Measurements from ENCODE around the gene ATP5F1B.

ATP5F1B gene

GRCh38 chr12:56645201-56645716, 525 bp downstream of the ATP5F1B start:
- no peak for DNase-seq

GRCh38 chr12:56644654-56645053, 1.1 kb downstream of the ATP5F1B start:
- DNase-seq = no peak

DNA sequence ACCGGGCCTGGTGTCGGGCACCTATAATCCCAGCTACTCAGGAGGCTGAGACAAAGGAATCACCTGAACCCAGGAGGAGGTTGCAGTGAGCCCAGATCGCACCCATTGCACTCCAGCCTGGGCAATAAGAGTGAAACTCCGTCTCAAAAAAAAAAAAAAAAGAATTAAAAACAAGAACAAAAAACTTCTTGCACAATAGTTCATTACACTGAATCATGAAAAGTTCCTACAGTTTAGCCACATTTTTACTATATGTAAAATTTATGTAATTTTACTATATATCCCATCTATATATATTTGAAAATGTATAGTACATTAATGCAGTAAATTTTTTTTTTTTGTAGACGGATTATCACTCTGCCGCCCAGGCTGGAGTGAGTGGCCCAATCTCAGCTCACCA, 4.6 kb downstream of the ATP5F1B start:
- no peak for DNase-seq

DNA sequence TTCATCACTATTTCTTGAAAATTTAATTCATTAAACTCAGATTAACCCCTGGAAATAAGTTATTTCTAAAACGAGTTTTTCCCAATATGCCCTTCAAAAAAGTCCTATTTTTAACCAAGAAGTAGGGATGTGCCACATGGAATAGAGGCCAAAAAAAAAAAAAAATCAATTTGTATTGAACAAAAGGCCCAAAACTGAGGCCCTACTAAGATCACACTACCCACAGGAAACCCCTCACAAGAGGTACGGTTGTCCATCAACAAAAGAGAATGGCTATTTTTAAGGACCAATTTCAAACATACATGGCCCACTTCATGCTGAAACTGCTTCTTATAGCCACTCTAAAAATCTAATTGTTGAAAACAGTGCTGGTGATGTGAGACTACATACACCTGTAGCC, 8.2 kb downstream of the ATP5F1B start:
- DNase-seq = no peak

DNA sequence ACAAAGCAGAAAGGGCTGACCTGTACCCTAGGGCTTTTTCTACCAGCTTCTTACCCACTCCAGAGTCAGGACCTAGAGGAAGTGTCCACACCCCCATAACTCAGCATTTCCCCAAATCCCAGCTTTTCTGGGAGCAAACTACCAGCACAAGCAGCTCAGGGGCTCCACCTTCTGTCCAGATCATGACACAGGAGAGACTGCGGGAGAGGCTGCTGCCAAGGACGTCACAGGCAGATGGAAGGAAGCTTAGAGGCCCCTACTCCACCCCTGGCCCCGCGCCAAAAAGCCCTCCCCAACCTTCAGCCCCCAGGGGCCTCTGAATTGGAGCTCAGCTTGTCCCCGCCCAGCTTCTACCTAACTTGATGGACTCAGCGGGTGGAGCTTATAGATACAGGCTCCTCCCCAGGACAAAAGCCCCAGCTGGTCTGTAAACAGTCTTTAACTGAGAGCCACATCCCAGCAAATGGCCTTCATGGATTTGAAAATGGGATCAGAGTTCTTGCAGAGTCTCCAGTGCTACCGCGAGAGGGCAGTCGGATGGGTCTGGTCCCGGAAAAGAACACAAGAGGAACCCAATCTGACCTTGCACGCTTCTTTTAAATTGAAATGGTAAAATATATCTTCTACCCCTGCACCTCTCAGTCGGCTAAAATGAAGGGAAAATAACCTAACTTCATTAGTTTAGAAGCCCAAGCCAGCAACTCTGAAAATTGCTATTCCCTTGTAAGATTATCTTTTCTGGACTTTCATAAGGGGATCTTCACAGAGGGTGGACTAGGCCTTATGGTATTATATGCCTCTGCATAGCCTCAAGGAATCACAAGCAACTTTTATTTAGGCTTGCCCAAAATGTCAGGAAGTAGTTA, 8.9 kb downstream of the ATP5F1B start:
- DNase-seq = peak; percentile 100

- DNase-seq = peak; percentile 59
Measured at GRCh38 chr12:56635806-56636674, 9.7 kb downstream of the ATP5F1B start.

GRCh38 chr12:56634837-56635791, 10.7 kb downstream of the ATP5F1B start:
- peak; percentile 68 for DNase-seq

- DNase-seq = peak; percentile 55
Measured at GRCh38 chr12:56634242-56634836, 11.4 kb downstream of the ATP5F1B start.

GRCh38 chr12:56633468-56634241, 12.1 kb downstream of the ATP5F1B start:
- DNase-seq = no peak

GRCh38 chr12:56632701-56633467, 12.9 kb downstream of the ATP5F1B start:
- no peak for DNase-seq

DNA sequence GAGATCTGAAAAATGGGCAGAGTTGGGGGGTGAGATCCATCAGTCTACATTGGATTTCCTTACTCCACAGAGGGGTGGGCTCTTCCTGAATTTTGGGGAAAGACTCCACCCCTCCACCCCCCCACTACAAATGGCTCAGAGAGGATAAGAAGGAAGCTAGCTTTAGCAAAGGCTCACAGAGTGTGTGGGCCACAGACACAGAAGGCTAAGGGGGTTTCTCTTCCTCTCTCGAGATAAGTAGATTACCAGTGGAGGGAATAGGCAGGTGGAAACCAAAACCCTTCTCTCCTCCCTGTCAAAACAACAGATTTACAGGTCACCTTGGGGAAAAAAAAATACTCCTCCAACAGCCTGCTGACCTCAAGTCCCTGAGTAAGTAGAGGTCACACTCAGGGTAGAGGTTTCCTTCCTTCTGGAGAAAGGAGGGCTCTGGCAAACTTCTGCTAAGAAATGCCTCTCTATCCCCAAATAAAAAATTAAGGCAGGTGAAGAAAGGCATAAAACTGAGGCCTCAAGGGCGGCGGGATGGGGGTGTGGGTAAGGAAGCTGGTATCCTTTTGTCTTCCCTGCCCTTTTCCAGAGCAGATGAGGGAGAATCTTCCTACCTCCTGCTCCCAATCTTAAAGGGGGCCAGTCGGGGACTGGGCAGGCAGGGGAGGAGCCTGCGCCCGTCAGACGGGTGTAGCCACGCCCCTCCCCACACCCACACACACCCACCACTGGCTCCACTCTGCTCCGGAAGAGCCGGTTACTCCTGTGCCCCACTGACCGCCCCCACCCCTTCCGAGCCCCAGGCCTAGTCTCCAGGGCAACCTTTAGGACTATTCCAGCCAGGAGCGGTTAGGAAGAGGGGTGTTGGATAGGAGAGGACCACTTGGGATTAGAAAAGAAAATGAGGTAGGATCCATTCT, 13.7 kb downstream of the ATP5F1B start:
- DNase-seq = peak; percentile 46

GRCh38 chr12:56630180-56630632, 15.6 kb downstream of the ATP5F1B start, which contains the start of gene BAZ2A:
BAZ2A (minus strand) TSS chr12:56630326; CDS start chr12:56617530, 12,796 bp downstream.
- DNase-seq = peak; percentile 83

- DNase-seq = no peak
Measured at GRCh38 chr12:56629459-56630179, 16.2 kb downstream of the ATP5F1B start.

- peak; percentile 25 for DNase-seq
Measured at GRCh38 chr12:56628671-56629458, 16.9 kb downstream of the ATP5F1B start.

DNA sequence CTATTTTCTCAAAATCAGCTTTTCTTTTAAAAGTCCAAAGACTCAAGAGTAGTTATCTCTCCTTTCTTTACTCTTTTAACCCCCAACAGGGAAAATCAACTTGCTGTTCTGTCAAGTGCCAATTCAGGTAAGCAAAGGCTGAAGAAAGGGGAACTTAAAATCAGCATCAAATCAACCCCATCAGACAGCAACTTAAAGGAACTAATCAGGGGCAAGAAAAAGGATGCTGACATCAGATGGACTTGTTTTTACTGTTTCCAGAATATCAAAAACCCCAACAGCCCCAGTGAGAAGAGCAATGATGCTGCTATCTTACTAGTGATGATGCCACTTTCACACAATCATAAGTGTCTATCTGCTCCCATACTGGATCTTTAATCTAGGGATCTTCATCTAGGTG, 19.1 kb downstream of the ATP5F1B start:
- DNase-seq = no peak

- no peak for DNase-seq
Measured at GRCh38 chr12:56622535-56622934, 23.2 kb downstream of the ATP5F1B start.

GRCh38 chr12:56616925-56617324, 28.9 kb downstream of the ATP5F1B start:
- no peak for DNase-seq
